Body of pancreas (tissue), 4 donors: ENCODE data around the gene WRAP73. TPM values are rescaled to one million over a fixed set of nuclear protein-coding genes. Genes with fewer than 3 reads are reported as not detected.

Experiments used
- ATAC-seq: fragments of 150-250 bp; one replicate; pipeline ENCODE4 v1.9.1; 2016
- DNase-seq, 4 donors: peaks; one replicate each; pipeline ENCODE4 v3.0.0-alpha.2; 2019
- H3K27ac ChIP-seq, 4 donors: fragments of 200-600 bp; sonication (generic); 1 replicate in 3 of 4; 2 replicates in 1 of 4; pipeline versions ENCODE4 v1.5.1 to v1.6.1; 2016 to 2019; ENCODE audit warnings: mild to moderate bottlenecking in 1 of 4, mixed read lengths in 1 of 4, moderate library complexity in 1 of 4
- H3K27me3 ChIP-seq, 2 donors: fragments of 200-600 bp; sonication (generic); one replicate each; pipeline ENCODE4 v1.6.0; 2016; ENCODE audit warnings: mild to moderate bottlenecking in 1 of 2
- H3K36me3 ChIP-seq, 2 donors: fragments of 200-600 bp; sonication (generic); replicated peaks in 1 of 2; 2 replicates each; pipeline ENCODE4 v1.5.1; 2016; ENCODE audit warnings: low read depth in 2 of 2; ENCODE audit not compliant: insufficient read depth in 1 of 2
- H3K4me1 ChIP-seq: fragments of 200-600 bp; sonication (generic); one replicate; pipeline ENCODE4 v1.6.0; 2016
- H3K4me3 ChIP-seq, 2 donors: fragments of 200-600 bp; sonication (generic); 1 replicate in 1 of 2; 2 replicates in 1 of 2; pipeline ENCODE4 v1.5.1; 2016 to 2019
- H3K9me3 ChIP-seq, 3 donors: fragments of 200-600 bp; sonication (generic); 1 replicate in 2 of 3; 2 replicates in 1 of 3; pipeline ENCODE4 v1.5.1; 2016
- POLR2A ChIP-seq, 3 donors: fragments of 450-650 bp; IDR thresholded peaks; one replicate each; pipeline ENCODE4 v1.6.1; 2016; ENCODE audit warnings: antibody characterized with exemption in 3 of 3, mild to moderate bottlenecking in 2 of 3
- WGBS, 2 donors: methylation state at CpG; one replicate each; pipeline ENCODE4 v1.1.5; 2017; 5-methylcytosine and 5-hydroxymethylcytosine counted together
- intact Hi-C: fragments of 100-400 bp; cut with DNase I; formaldehyde crosslinking; loops from one replicate; pipeline ENCODE4 v1.15.1; 2023
- total RNA-seq, 2 donors: library from RNA; depleted of rRNA; stranded (reverse); fragments of >200 nt; gene quantifications; one replicate each; pipeline ENCODE4 v1.1.0, GENCODE V29; 2016
- TF ChIP-seq, protein P1 (sequence below), 7 experiments: fragments of 450-650 bp in 4 of 7; fragments of 200-600 bp in 3 of 7; sonication (generic) in 3 of 7; IDR thresholded peaks; one replicate each; pipeline ENCODE4 v1.5.1; 2016 to 2019; ENCODE audit warnings: antibody characterized with exemption in 7 of 7

The WRAP73 gene
- total RNA-seq, 2 donors from 2014 or later, result 7.8 to 35.6 TPM

DNA sequence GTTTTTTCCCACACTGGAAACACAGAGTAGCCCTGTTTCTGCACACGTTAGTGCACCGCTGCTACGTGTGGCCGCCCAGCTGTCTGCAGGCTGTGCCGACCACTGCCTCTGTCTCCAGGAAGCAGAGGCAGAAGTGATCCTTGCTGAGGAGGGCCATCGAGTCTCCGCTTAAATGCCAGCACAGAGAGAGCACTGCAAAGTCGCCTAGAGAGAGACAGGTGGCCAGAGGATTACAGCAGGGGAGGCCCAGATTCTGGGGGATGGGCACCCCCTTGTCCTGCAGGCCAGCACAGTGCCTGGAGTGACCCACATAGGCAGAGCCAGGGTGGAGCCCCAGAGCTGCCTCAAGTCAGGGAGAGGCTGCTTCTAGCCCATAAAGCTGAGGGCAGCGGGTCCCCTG, 19.0 kb downstream of the WRAP73 start:
- Histone ChIP-seq H3K4me3 (no peak overlapping the region), H3K27ac (no peak overlapping the region), H3K27me3 (no peaks in the 10 kb centered on the region), H3K36me3 (peaks cover 0 to 22% of the 10 kb centered on the region in 2 donors), H3K9me3 (no peaks in the 10 kb centered on the region), H3K4me1 (peaks cover 3% of the 10 kb centered on the region)
- intact Hi-C loops, result no loop called here
- no peak for ATAC-seq
- WGBS, 2 donors, result 72 to 77% methylated on average over 7 to 9 of the region's 9 CpGs
- TF ChIP-seq, protein P1, sequence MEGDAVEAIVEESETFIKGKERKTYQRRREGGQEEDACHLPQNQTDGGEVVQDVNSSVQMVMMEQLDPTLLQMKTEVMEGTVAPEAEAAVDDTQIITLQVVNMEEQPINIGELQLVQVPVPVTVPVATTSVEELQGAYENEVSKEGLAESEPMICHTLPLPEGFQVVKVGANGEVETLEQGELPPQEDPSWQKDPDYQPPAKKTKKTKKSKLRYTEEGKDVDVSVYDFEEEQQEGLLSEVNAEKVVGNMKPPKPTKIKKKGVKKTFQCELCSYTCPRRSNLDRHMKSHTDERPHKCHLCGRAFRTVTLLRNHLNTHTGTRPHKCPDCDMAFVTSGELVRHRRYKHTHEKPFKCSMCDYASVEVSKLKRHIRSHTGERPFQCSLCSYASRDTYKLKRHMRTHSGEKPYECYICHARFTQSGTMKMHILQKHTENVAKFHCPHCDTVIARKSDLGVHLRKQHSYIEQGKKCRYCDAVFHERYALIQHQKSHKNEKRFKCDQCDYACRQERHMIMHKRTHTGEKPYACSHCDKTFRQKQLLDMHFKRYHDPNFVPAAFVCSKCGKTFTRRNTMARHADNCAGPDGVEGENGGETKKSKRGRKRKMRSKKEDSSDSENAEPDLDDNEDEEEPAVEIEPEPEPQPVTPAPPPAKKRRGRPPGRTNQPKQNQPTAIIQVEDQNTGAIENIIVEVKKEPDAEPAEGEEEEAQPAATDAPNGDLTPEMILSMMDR (IDR thresholded peaks at IDR 0.05), result no peak
- TF ChIP-seq POLR2A (IDR thresholded peaks at IDR 0.05), result no peak
- DNase-seq, result no peak

DNA sequence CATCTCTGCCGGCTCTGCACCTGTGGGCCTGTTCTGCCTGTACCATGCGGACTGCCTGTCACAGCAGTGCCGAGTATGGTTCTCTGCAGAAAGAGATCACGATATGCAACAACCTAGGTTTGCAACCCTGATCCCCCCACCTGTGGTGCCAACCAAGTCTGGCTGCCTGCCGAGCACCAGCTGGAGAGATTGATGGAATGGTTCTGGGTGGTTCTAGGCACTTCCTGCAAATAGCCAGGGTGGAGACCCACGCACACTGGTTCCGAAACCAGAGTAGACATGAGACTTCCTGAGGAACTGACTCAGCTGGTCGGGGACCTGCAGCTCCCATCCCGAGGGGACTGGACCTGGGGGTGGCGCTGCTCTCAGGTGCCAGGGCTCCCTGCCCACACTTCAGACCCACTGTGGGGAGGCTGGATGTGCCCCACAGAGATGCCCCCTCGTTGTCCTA, 19.7 kb downstream of the WRAP73 start:
- no peak for DNase-seq

DNA sequence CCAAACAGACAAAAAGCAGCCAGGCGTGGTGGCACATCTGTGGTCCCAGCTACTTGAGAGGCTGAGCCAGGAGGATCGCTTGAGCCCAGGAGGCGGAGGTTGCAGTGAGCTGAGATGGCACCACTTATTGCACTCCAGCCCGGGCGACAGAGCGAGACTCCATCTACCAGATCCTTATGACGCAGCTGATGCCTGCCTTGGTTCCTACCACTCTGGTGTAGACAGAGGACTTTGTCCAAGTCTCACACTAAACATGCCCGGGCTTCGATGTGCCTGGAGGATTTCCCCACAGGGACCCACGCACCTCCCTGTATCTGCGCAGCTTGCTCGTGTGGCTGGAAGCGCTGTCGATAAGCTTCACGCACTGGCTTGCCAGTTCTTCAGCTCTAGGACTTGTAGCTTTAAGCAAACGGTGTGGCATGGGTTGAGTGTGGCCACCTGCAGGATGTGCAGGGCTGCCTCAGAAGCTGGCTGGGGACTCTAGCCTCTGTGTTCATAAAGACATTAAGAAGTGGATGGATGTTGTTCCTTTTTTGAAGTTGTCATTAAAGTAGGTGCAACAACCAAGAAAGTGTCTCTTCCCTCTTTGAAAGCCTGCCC, 20.2 kb downstream of the WRAP73 start:
- no peaks in the 10 kb centered on the region for H3K9me3 ChIP-seq
- no peaks in the 10 kb centered on the region for H3K27me3 ChIP-seq
- DNase-seq (no peak), ATAC-seq (no peak)
- H3K36me3 ChIP-seq, result peaks cover 0 to 14% of the 10 kb centered on the region in 2 donors
- peaks cover 9% of the 10 kb centered on the region for H3K4me1 ChIP-seq
- no peak overlapping the region for H3K27ac ChIP-seq
- intact Hi-C loops, result no loop called here
- TF ChIP-seq, protein P1 (IDR thresholded peaks at IDR 0.05), result no peak
- no peak for TF ChIP-seq POLR2A (IDR thresholded peaks at IDR 0.05)
- 89 to 90% methylated on average over 7 to 16 of the region's 16 CpGs for WGBS, 2 donors
- no peak overlapping the region for H3K4me3 ChIP-seq

More for the DNA sequence above, 19.7 kb downstream of the WRAP73 start:
- H3K4me3 ChIP-seq, result no peak overlapping the region
- H3K4me1 ChIP-seq, result peaks cover 9% of the 10 kb centered on the region
- intact Hi-C loops, result no loop called here
- 69 to 81% methylated on average over 9 to 11 of the region's 11 CpGs for WGBS, 2 donors
- H3K9me3 ChIP-seq, result no peaks in the 10 kb centered on the region
- TF ChIP-seq, protein P1 (IDR thresholded peaks at IDR 0.05), result no peak
- H3K27ac ChIP-seq, result no peak overlapping the region
- no peak for ATAC-seq
- H3K36me3 ChIP-seq, result peaks cover 0 to 15% of the 10 kb centered on the region in 2 donors
- H3K27me3 ChIP-seq, result no peaks in the 10 kb centered on the region

DNA sequence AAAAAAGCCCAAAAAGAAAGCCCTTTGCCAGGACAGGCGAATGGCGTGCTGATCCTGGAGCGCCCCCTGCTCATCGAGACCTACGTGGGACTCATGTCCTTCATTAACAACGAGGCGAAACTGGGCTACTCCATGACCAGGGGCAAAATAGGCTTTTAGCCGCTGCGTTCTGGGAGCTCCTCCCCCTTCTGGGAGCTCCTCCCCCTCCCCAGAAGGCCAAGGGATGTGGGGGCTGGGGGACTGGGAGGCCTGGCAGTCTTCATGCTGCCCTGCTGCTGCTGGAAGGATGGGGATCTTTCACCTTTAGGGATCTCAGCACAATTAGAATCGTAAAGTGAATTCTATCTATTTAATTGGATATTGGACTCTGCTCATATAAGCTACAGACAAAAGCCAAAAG, 21.5 kb downstream of the WRAP73 start:
- intact Hi-C loops, result no loop called here
- Histone ChIP-seq H3K36me3 (peaks cover 0 to 12% of the 10 kb centered on the region in 2 donors), H3K27ac (no peak overlapping the region), H3K4me1 (peaks cover 16% of the 10 kb centered on the region), H3K4me3 (no peak overlapping the region), H3K9me3 (no peaks in the 10 kb centered on the region), H3K27me3 (no peaks in the 10 kb centered on the region)
- 85 to 91% methylated on average over 8 to 10 of the region's 10 CpGs for WGBS, 2 donors
- ATAC-seq (no peak), DNase-seq (no peak)
- TF ChIP-seq, protein P1 (IDR thresholded peaks at IDR 0.05), result no peak
- TF ChIP-seq POLR2A (IDR thresholded peaks at IDR 0.05), result no peak
